ENCODE data around the gene CARMIL1.

CARMIL1 gene

GRCh38 chr6:25486550-25486949 lies 207.4 kb downstream of the CARMIL1 start:
- no peaks in the 10 kb centered on the region for H3K27me3 ChIP-seq (replicated peaks; ENCODE audit: control insufficient read depth, insufficient read depth, low read length, poor library complexity, severe bottlenecking)
- no peak for DNase-seq
- no peaks in the 10 kb centered on the region for H3K4me1 ChIP-seq (ENCODE audit: control insufficient read depth, insufficient read depth, low read length, poor library complexity, severe bottlenecking)
- no peaks in the 10 kb centered on the region for H3K36me3 ChIP-seq (ENCODE audit: control insufficient read depth, insufficient read depth, low read length)
- no peaks in the 10 kb centered on the region for H3K9me3 ChIP-seq (ENCODE audit: control insufficient read depth, low read length)
- no peak overlapping the region for H3K4me3 ChIP-seq (ENCODE audit: insufficient read depth, low read depth, low read length, poor library complexity, severe bottlenecking)
- H3K27ac ChIP-seq (ENCODE audit: insufficient read depth, low read length, poor library complexity, severe bottlenecking) = no peak overlapping the region

GRCh38 chr6:25487012-25487411 lies 207.8 kb downstream of the CARMIL1 start:
- Histone ChIP-seq H3K4me3 (ENCODE audit: insufficient read depth, low read depth, low read length, poor library complexity, severe bottlenecking) (no peak overlapping the region), H3K4me1 (ENCODE audit: control insufficient read depth, insufficient read depth, low read length, poor library complexity, severe bottlenecking) (no peaks in the 10 kb centered on the region), H3K27me3 (replicated peaks; ENCODE audit: control insufficient read depth, insufficient read depth, low read length, poor library complexity, severe bottlenecking) (no peaks in the 10 kb centered on the region), H3K36me3 (ENCODE audit: control insufficient read depth, insufficient read depth, low read length) (no peaks in the 10 kb centered on the region), H3K9me3 (ENCODE audit: control insufficient read depth, low read length) (no peaks in the 10 kb centered on the region), H3K27ac (ENCODE audit: insufficient read depth, low read length, poor library complexity, severe bottlenecking) (no peak overlapping the region)
- DNase-seq = no peak

- Histone ChIP-seq H3K9me3 (ENCODE audit: control insufficient read depth, low read length) (no peaks in the 10 kb centered on the region), H3K4me1 (ENCODE audit: control insufficient read depth, insufficient read depth, low read length, poor library complexity, severe bottlenecking) (no peaks in the 10 kb centered on the region), H3K27me3 (replicated peaks; ENCODE audit: control insufficient read depth, insufficient read depth, low read length, poor library complexity, severe bottlenecking) (no peaks in the 10 kb centered on the region), H3K36me3 (ENCODE audit: control insufficient read depth, insufficient read depth, low read length) (no peaks in the 10 kb centered on the region), H3K27ac (ENCODE audit: insufficient read depth, low read length, poor library complexity, severe bottlenecking) (no peak overlapping the region), H3K4me3 (ENCODE audit: insufficient read depth, low read depth, low read length, poor library complexity, severe bottlenecking) (no peak overlapping the region)
- DNase-seq = no peak
Measured at GRCh38 chr6:25488156-25488555, 209.0 kb downstream of the CARMIL1 start.

GRCh38 chr6:25489399-25489798 lies 210.2 kb downstream of the CARMIL1 start:
- Histone ChIP-seq H3K4me1 (ENCODE audit: control insufficient read depth, insufficient read depth, low read length, poor library complexity, severe bottlenecking) (no peaks in the 10 kb centered on the region), H3K27me3 (replicated peaks; ENCODE audit: control insufficient read depth, insufficient read depth, low read length, poor library complexity, severe bottlenecking) (no peaks in the 10 kb centered on the region), H3K36me3 (ENCODE audit: control insufficient read depth, insufficient read depth, low read length) (no peaks in the 10 kb centered on the region), H3K27ac (ENCODE audit: insufficient read depth, low read length, poor library complexity, severe bottlenecking) (no peak overlapping the region), H3K4me3 (ENCODE audit: insufficient read depth, low read depth, low read length, poor library complexity, severe bottlenecking) (no peak overlapping the region), H3K9me3 (ENCODE audit: control insufficient read depth, low read length) (no peaks in the 10 kb centered on the region)
- DNase-seq = no peak

- no peaks in the 10 kb centered on the region for H3K27me3 ChIP-seq (replicated peaks; ENCODE audit: control insufficient read depth, insufficient read depth, low read length, poor library complexity, severe bottlenecking)
- H3K36me3 ChIP-seq (ENCODE audit: control insufficient read depth, insufficient read depth, low read length) = no peaks in the 10 kb centered on the region
- H3K27ac ChIP-seq (ENCODE audit: insufficient read depth, low read length, poor library complexity, severe bottlenecking) = no peak overlapping the region
- H3K4me3 ChIP-seq (ENCODE audit: insufficient read depth, low read depth, low read length, poor library complexity, severe bottlenecking) = no peak overlapping the region
- no peaks in the 10 kb centered on the region for H3K4me1 ChIP-seq (ENCODE audit: control insufficient read depth, insufficient read depth, low read length, poor library complexity, severe bottlenecking)
- H3K9me3 ChIP-seq (ENCODE audit: control insufficient read depth, low read length) = no peaks in the 10 kb centered on the region
- DNase-seq = peak; percentile 11 to 28 (median 27)
Measured at GRCh38 chr6:25490018-25490801, 211.0 kb downstream of the CARMIL1 start.

GRCh38 chr6:25492951-25493350 lies 213.8 kb downstream of the CARMIL1 start:
- no peak for DNase-seq
- Histone ChIP-seq H3K27ac (ENCODE audit: insufficient read depth, low read length, poor library complexity, severe bottlenecking) (no peak overlapping the region), H3K27me3 (replicated peaks; ENCODE audit: control insufficient read depth, insufficient read depth, low read length, poor library complexity, severe bottlenecking) (no peaks in the 10 kb centered on the region), H3K36me3 (ENCODE audit: control insufficient read depth, insufficient read depth, low read length) (no peaks in the 10 kb centered on the region), H3K4me3 (ENCODE audit: insufficient read depth, low read depth, low read length, poor library complexity, severe bottlenecking) (no peak overlapping the region), H3K9me3 (ENCODE audit: control insufficient read depth, low read length) (no peaks in the 10 kb centered on the region), H3K4me1 (ENCODE audit: control insufficient read depth, insufficient read depth, low read length, poor library complexity, severe bottlenecking) (no peaks in the 10 kb centered on the region)

GRCh38 chr6:25494469-25494868 lies 215.3 kb downstream of the CARMIL1 start:
- Histone ChIP-seq H3K27me3 (replicated peaks; ENCODE audit: control insufficient read depth, insufficient read depth, low read length, poor library complexity, severe bottlenecking) (no peaks in the 10 kb centered on the region), H3K9me3 (ENCODE audit: control insufficient read depth, low read length) (no peaks in the 10 kb centered on the region), H3K4me3 (ENCODE audit: insufficient read depth, low read depth, low read length, poor library complexity, severe bottlenecking) (no peak overlapping the region), H3K36me3 (ENCODE audit: control insufficient read depth, insufficient read depth, low read length) (no peaks in the 10 kb centered on the region), H3K27ac (ENCODE audit: insufficient read depth, low read length, poor library complexity, severe bottlenecking) (no peak overlapping the region), H3K4me1 (ENCODE audit: control insufficient read depth, insufficient read depth, low read length, poor library complexity, severe bottlenecking) (no peaks in the 10 kb centered on the region)
- no peak for DNase-seq

GRCh38 chr6:25497383-25498040 lies 218.3 kb downstream of the CARMIL1 start:
- no peak for DNase-seq
- Histone ChIP-seq H3K4me1 (ENCODE audit: control insufficient read depth, insufficient read depth, low read length, poor library complexity, severe bottlenecking) (no peaks in the 10 kb centered on the region), H3K9me3 (ENCODE audit: control insufficient read depth, low read length) (no peaks in the 10 kb centered on the region), H3K36me3 (ENCODE audit: control insufficient read depth, insufficient read depth, low read length) (no peaks in the 10 kb centered on the region), H3K4me3 (ENCODE audit: insufficient read depth, low read depth, low read length, poor library complexity, severe bottlenecking) (no peak overlapping the region), H3K27me3 (replicated peaks; ENCODE audit: control insufficient read depth, insufficient read depth, low read length, poor library complexity, severe bottlenecking) (no peaks in the 10 kb centered on the region), H3K27ac (ENCODE audit: insufficient read depth, low read length, poor library complexity, severe bottlenecking) (no peak overlapping the region)

- DNase-seq = no peak
- Histone ChIP-seq H3K4me3 (ENCODE audit: insufficient read depth, low read depth, low read length, poor library complexity, severe bottlenecking) (no peak overlapping the region), H3K36me3 (ENCODE audit: control insufficient read depth, insufficient read depth, low read length) (no peaks in the 10 kb centered on the region), H3K27me3 (replicated peaks; ENCODE audit: control insufficient read depth, insufficient read depth, low read length, poor library complexity, severe bottlenecking) (no peaks in the 10 kb centered on the region), H3K4me1 (ENCODE audit: control insufficient read depth, insufficient read depth, low read length, poor library complexity, severe bottlenecking) (no peaks in the 10 kb centered on the region), H3K9me3 (ENCODE audit: control insufficient read depth, low read length) (no peaks in the 10 kb centered on the region), H3K27ac (ENCODE audit: insufficient read depth, low read length, poor library complexity, severe bottlenecking) (no peak overlapping the region)
Measured at GRCh38 chr6:25498505-25498904, 219.3 kb downstream of the CARMIL1 start.

GRCh38 chr6:25499615-25500235 lies 220.6 kb downstream of the CARMIL1 start:
- no peaks in the 10 kb centered on the region for H3K9me3 ChIP-seq (ENCODE audit: control insufficient read depth, low read length)
- H3K27ac ChIP-seq (ENCODE audit: insufficient read depth, low read length, poor library complexity, severe bottlenecking) = no peak overlapping the region
- H3K36me3 ChIP-seq (ENCODE audit: control insufficient read depth, insufficient read depth, low read length) = no peaks in the 10 kb centered on the region
- no peak for DNase-seq
- no peak overlapping the region for H3K4me3 ChIP-seq (ENCODE audit: insufficient read depth, low read depth, low read length, poor library complexity, severe bottlenecking)
- H3K27me3 ChIP-seq (replicated peaks; ENCODE audit: control insufficient read depth, insufficient read depth, low read length, poor library complexity, severe bottlenecking) = no peaks in the 10 kb centered on the region
- H3K4me1 ChIP-seq (ENCODE audit: control insufficient read depth, insufficient read depth, low read length, poor library complexity, severe bottlenecking) = no peaks in the 10 kb centered on the region

Measured in effector memory CD4-positive, alpha-beta T cell (primary cell).